ENCODE data around the gene SHISAL1.

GRCh38 chr22:44348971-44349560 is 36.3 kb upstream of the SHISAL1 start:
- no peak for TF ChIP-seq POLR2A (IDR thresholded peaks at IDR 0.05)
- no peak for TF ChIP-seq CTCF (IDR thresholded peaks at IDR 0.05)
